Gastroesophageal sphincter (tissue), 4 donors: ENCODE data around the gene RAB7B. TPM values are rescaled to one million over a fixed set of nuclear protein-coding genes. Genes with fewer than 3 reads are reported as not detected.

Experiments used
- ATAC-seq: fragments of 150-250 bp; one replicate; pipeline ENCODE4 v1.9.1; 2016; ENCODE audit warnings: mild to moderate bottlenecking, moderate library complexity
- H3K27ac ChIP-seq, 4 donors: fragments of 200-600 bp; sonication (generic) in 3 of 4; 1 replicate in 3 of 4; 2 replicates in 1 of 4; pipeline ENCODE4 v1.5.1; 2016 to 2019
- H3K27me3 ChIP-seq: fragments of 200-600 bp; sonication (generic); one replicate; pipeline ENCODE4 v1.5.1; 2019
- H3K36me3 ChIP-seq, 2 donors: fragments of 200-600 bp; sonication (generic); one replicate each; pipeline ENCODE4 v1.5.1; 2019; ENCODE audit warnings: control low read depth in 1 of 2
- H3K4me1 ChIP-seq, 3 donors: fragments of 200-600 bp; sonication (generic); 1 replicate in 2 of 3; 2 replicates in 1 of 3; pipeline ENCODE4 v1.5.1; 2016 to 2019; ENCODE audit warnings: control low read depth in 2 of 3
- H3K4me3 ChIP-seq, 2 donors: fragments of 200-600 bp; sonication (generic); one replicate each; pipeline ENCODE4 v1.5.1; 2019; ENCODE audit warnings: mild to moderate bottlenecking in 1 of 2, moderate library complexity in 1 of 2
- H3K9me3 ChIP-seq, 3 donors: fragments of 200-600 bp; sonication (generic); one replicate each; pipeline ENCODE4 v1.5.1; 2017 to 2019; ENCODE audit warnings: control low read depth in 2 of 3
- CTCF ChIP-seq, 4 experiments: fragments of 200-600 bp in 2 of 4; fragments of 450-650 bp in 2 of 4; sonication (generic) in 1 of 4; IDR thresholded peaks; one replicate each; pipeline ENCODE4 v1.5.1; 2017 to 2019; ENCODE audit warnings: antibody characterized with exemption in 4 of 4, mild to moderate bottlenecking in 2 of 4, moderate library complexity in 2 of 4
- EP300 ChIP-seq: sonication (generic); formaldehyde crosslinking; IDR thresholded peaks from one replicate; pipeline ENCODE4 v1.6.1; 2017; ENCODE audit warnings: antibody characterized with exemption, mild to moderate bottlenecking
- POLR2A ChIP-seq, 2 donors: fragments of 450-650 bp; IDR thresholded peaks; one replicate each; pipeline ENCODE4 v1.6.1; 2017; ENCODE audit warnings: antibody characterized with exemption in 2 of 2, mild to moderate bottlenecking in 2 of 2, moderate library complexity in 1 of 2
- POLR2AphosphoS5 ChIP-seq: sonication (generic); formaldehyde crosslinking; IDR thresholded peaks from one replicate; pipeline ENCODE4 v1.6.1; 2017; ENCODE audit warnings: antibody characterized with exemption
- WGBS, 2 donors: methylation state at CpG; one replicate each; pipeline ENCODE4 v1.1.5; 2018; ENCODE audit warnings: low coverage in 1 of 2; 5-methylcytosine and 5-hydroxymethylcytosine counted together
- total RNA-seq, 4 donors: library from RNA; depleted of rRNA; stranded (reverse); fragments of >200 nt; gene quantifications; one replicate each; pipeline ENCODE4 v1.1.0, GENCODE V29; 2016

Gene RAB7B
- total RNA-seq, 4 donors from 2014 or later: 0.78 to 2.4 (median 2.0) TPM

- no peak for TF ChIP-seq POLR2AphosphoS5
- ATAC-seq: no peak
Measured at GRCh38 chr1:205986861-205987260, 16.3 kb downstream of the RAB7B start.

GRCh38 chr1:205986292-205986691 is 16.9 kb downstream of the RAB7B start:
- peaks cover 0 to 4% of the 10 kb centered on the region in 2 donors for H3K36me3 ChIP-seq
- no peak for ATAC-seq
- TF ChIP-seq EP300: no peak
- TF ChIP-seq POLR2AphosphoS5: no peak
- TF ChIP-seq POLR2A (IDR thresholded peaks at IDR 0.05): no peak
- TF ChIP-seq CTCF (IDR thresholded peaks at IDR 0.05): no peak
- 52% methylated on average over 3 of the region's 3 CpGs; no CpG with 5 or more reads in 1 of the 2 donors for WGBS, 2 donors
- H3K9me3 ChIP-seq: no peaks in the 10 kb centered on the region
- peaks cover 0 to 4% (median 0%) of the 10 kb centered on the region in 3 donors for H3K4me1 ChIP-seq
- H3K27ac ChIP-seq: no peak overlapping the region
- H3K27me3 ChIP-seq: no peaks in the 10 kb centered on the region
- H3K4me3 ChIP-seq: no peak overlapping the region

More at GRCh38 chr1:205986861-205987260, 16.3 kb downstream of the RAB7B start:
- H3K4me1 ChIP-seq: peaks cover 0 to 4% (median 0%) of the 10 kb centered on the region in 3 donors
- H3K4me3 ChIP-seq: no peak overlapping the region
- WGBS, 2 donors: 32 to 33% methylated on average over 1 to 2 of the region's 2 CpGs
- H3K36me3 ChIP-seq: peaks cover 0 to 10% of the 10 kb centered on the region in 2 donors
- no peaks in the 10 kb centered on the region for H3K9me3 ChIP-seq
- H3K27me3 ChIP-seq: no peaks in the 10 kb centered on the region
- no peak overlapping the region for H3K27ac ChIP-seq

- WGBS, 2 donors: 73 to 87% methylated on average over 4 to 8 of the region's 9 CpGs
- no peak for TF ChIP-seq EP300
- no peak for TF ChIP-seq POLR2AphosphoS5
- TF ChIP-seq POLR2A (IDR thresholded peaks at IDR 0.05): no peak
- TF ChIP-seq CTCF (IDR thresholded peaks at IDR 0.05): no peak
- Histone ChIP-seq H3K4me3 (no peak overlapping the region), H3K4me1 (peaks cover 0 to 4% (median 0%) of the 10 kb centered on the region in 3 donors), H3K27me3 (no peaks in the 10 kb centered on the region), H3K9me3 (no peaks in the 10 kb centered on the region), H3K27ac (no peak overlapping the region), H3K36me3 (no peaks in the 10 kb centered on the region)
- no peak for ATAC-seq
Measured at GRCh38 chr1:205985330-205986005, 17.7 kb downstream of the RAB7B start.

GRCh38 chr1:205983925-205984725 is 19.1 kb downstream of the RAB7B start:
- 65 to 66% methylated on average over 4 to 5 of the region's 14 CpGs for WGBS, 2 donors
- ATAC-seq: peak; percentile 76
- Histone ChIP-seq H3K27me3 (no peaks in the 10 kb centered on the region), H3K36me3 (no peaks in the 10 kb centered on the region), H3K9me3 (no peaks in the 10 kb centered on the region), H3K4me1 (peaks cover 0 to 4% (median 0%) of the 10 kb centered on the region in 3 donors), H3K4me3 (no peak overlapping the region), H3K27ac (no peak overlapping the region)
- no peak for TF ChIP-seq EP300
- TF ChIP-seq POLR2AphosphoS5: no peak
- peak in 3 of 4 experiments; percentile 32 to 67 (median 44) for TF ChIP-seq CTCF (IDR thresholded peaks at IDR 0.05)
- no peak for TF ChIP-seq POLR2A (IDR thresholded peaks at IDR 0.05)

- TF ChIP-seq POLR2AphosphoS5: no peak
- TF ChIP-seq EP300: no peak
- TF ChIP-seq CTCF (IDR thresholded peaks at IDR 0.05): no peak
- TF ChIP-seq POLR2A (IDR thresholded peaks at IDR 0.05): no peak
- Histone ChIP-seq H3K27ac (no peak overlapping the region), H3K27me3 (no peaks in the 10 kb centered on the region), H3K4me3 (no peak overlapping the region), H3K9me3 (no peaks in the 10 kb centered on the region), H3K36me3 (no peaks in the 10 kb centered on the region), H3K4me1 (no peaks in the 10 kb centered on the region)
- 100% methylated on average over 1 of the region's 1 CpG for WGBS, 2 donors
- no peak for ATAC-seq
Measured at GRCh38 chr1:205981257-205981656, 21.9 kb downstream of the RAB7B start.
